SJCRH30 (cell line): ENCODE data around the gene HOXA13. TPM values are rescaled to one million over a fixed set of nuclear protein-coding genes. Genes with fewer than 3 reads are reported as not detected.
A peak's percentile ranks its signal among the peaks of the same experiment; 100 is the strongest.

Source experiments
- DNase-seq, 2 experiments: peaks; one replicate each; pipeline ENCODE4 v3.0.0-alpha.2; 2015 to 2020
- H3K27ac ChIP-seq: fragments of 250-450 bp; sonication (Bioruptor Pico); 2 replicates; pipeline ENCODE4 v1.5.1; 2020; ENCODE audit warnings: mild to moderate bottlenecking, moderate library complexity
- H3K27me3 ChIP-seq: fragments of 250-450 bp; sonication (Bioruptor Pico); 2 replicates; pipeline ENCODE4 v1.5.1; 2020; ENCODE audit warnings: mild to moderate bottlenecking, moderate library complexity
- H3K36me3 ChIP-seq: fragments of 250-450 bp; sonication (Bioruptor Pico); 2 replicates; pipeline ENCODE4 v1.5.1; 2020; ENCODE audit warnings: mild to moderate bottlenecking, moderate library complexity
- H3K4me1 ChIP-seq: fragments of 250-450 bp; sonication (Bioruptor Pico); 2 replicates; pipeline ENCODE4 v1.5.1; 2020; ENCODE audit warnings: mild to moderate bottlenecking, moderate library complexity
- H3K4me3 ChIP-seq: fragments of 250-450 bp; sonication (Bioruptor Pico); 2 replicates; pipeline ENCODE4 v1.5.1; 2020; ENCODE audit warnings: mild to moderate bottlenecking, moderate library complexity
- H3K9me3 ChIP-seq: fragments of 250-450 bp; sonication (Bioruptor Pico); replicated peaks from 2 replicates; pipeline ENCODE4 v1.5.1; 2020; ENCODE audit warnings: mild to moderate bottlenecking, moderate library complexity
- total RNA-seq: library from RNA; depleted of rRNA; stranded (reverse); fragments of >200 nt; shearing (Covaris generic); gene quantifications from 2 replicates; pipeline ENCODE4 v1.2.3, GENCODE V29; 2014

HOXA13 gene
- total RNA-seq, 1 experiment from 2014 or later: 1.7 TPM

DNA sequence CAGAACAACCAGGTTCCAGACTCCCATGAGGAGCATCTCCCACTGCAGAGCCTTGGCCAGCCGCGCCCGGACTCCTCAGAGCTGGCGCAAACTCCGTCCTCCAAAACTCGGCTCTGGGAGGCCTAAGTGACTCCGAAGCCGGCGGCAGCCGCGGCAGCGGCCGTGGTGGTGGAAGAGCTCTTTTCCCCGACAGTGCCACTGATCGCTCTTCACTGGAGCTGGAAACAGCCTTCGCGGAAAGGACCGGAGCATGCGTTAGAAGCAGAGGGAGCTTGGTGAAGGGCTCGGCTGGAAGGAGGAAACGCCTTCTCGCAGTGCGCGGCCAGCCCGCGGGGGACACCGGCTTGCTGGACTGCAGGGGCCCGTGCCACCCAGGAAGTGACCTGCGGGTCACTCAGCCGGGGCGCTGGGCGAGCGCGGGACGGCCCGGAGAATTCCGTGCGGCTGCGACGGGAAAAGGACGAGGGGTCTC is 5.0 kb upstream of the HOXA13 start:
- Histone ChIP-seq H3K9me3 (no peaks in the 10 kb centered on the region), H3K4me1 (no peaks in the 10 kb centered on the region; the same call in 1 of the 2 replicates), H3K36me3 (no peaks in the 10 kb centered on the region), H3K27me3 (no peaks in the 10 kb centered on the region; the same call in 1 of the 2 replicates), H3K4me3 (no peak overlapping the region), H3K27ac (no peak overlapping the region)
- no peak for DNase-seq

GRCh38 chr7:27203964-27204594 is 4.2 kb upstream of the HOXA13 start:
- Histone ChIP-seq H3K27me3 (no peaks in the 10 kb centered on the region; the same call in 1 of the 2 replicates), H3K4me1 (no peaks in the 10 kb centered on the region; the same call in 1 of the 2 replicates), H3K36me3 (no peaks in the 10 kb centered on the region), H3K9me3 (no peaks in the 10 kb centered on the region), H3K27ac (no peak overlapping the region), H3K4me3 (no peak overlapping the region)
- no peak for DNase-seq

- Histone ChIP-seq H3K36me3 (no peaks in the 10 kb centered on the region), H3K4me3 (no peak overlapping the region), H3K4me1 (no peaks in the 10 kb centered on the region; the same call in 1 of the 2 replicates), H3K9me3 (no peaks in the 10 kb centered on the region), H3K27me3 (no peaks in the 10 kb centered on the region; the same call in 1 of the 2 replicates), H3K27ac (no peak overlapping the region)
- DNase-seq: no peak
Observed at GRCh38 chr7:27203365-27203953, 3.6 kb upstream of the HOXA13 start.

DNA sequence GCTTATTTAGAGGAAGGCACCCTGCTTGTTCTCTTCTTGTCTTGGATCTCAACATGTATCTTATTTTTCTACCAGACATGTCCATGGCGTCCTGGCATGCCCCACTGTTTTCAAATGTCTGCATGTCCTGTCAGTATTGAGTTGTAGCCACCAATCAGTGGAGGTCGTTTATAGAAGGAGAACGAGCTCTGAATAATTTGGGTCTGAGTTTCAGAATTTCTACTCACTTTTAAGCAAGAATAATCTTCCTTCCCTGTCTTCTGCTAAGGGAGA is 2.9 kb upstream of the HOXA13 start:
- Histone ChIP-seq H3K9me3 (no peaks in the 10 kb centered on the region), H3K36me3 (no peaks in the 10 kb centered on the region), H3K4me1 (no peaks in the 10 kb centered on the region; the same call in 1 of the 2 replicates), H3K27ac (no peak overlapping the region), H3K4me3 (no peak overlapping the region), H3K27me3 (no peaks in the 10 kb centered on the region; the same call in 1 of the 2 replicates)
- DNase-seq: no peak

DNA sequence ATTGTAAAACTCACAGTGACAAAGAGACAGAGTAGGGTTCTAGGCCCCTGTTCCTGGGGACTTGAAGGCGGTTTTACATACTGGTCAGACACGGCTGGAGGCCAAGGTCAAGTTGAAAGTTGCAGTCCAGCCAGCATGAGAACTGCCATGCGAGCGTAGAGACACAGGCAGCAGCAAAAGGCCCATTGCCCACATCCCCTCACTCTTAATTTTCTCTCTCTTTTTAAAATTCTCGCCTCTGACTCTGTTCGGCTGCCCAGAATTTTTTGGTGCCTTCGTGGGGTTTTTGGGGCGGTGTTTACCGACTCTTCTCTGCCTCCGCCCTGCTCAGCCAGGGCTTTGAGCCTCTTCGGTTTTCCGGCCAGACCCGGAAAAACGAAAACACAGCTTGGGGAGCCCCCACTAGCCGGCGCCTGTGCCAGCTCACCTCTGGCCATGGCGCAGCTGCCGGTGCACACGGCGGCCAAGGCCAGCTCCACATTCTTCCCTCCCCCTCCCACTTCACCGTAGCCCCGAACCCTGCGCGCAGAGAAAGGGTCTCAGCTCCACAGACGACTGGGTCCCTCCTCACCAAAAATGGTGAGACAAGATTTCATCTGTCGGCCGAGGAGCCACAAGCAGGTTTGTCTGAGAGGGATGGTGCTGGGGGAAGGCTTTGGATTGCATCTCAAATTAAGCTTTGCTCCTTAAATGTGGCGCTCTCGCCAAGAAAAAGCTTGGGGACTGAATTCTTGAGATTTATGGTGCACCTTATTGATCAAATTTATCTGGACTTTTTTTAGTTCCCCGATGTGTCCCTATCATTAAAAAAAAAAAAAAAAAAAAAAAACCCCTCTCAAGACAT is 2.3 kb upstream of the HOXA13 start:
- Histone ChIP-seq H3K4me3 (no peak overlapping the region), H3K36me3 (no peaks in the 10 kb centered on the region), H3K27me3 (no peaks in the 10 kb centered on the region), H3K9me3 (no peaks in the 10 kb centered on the region), H3K4me1 (no peaks in the 10 kb centered on the region; the same call in 1 of the 2 replicates), H3K27ac (no peak overlapping the region)
- DNase-seq: no peak

DNA sequence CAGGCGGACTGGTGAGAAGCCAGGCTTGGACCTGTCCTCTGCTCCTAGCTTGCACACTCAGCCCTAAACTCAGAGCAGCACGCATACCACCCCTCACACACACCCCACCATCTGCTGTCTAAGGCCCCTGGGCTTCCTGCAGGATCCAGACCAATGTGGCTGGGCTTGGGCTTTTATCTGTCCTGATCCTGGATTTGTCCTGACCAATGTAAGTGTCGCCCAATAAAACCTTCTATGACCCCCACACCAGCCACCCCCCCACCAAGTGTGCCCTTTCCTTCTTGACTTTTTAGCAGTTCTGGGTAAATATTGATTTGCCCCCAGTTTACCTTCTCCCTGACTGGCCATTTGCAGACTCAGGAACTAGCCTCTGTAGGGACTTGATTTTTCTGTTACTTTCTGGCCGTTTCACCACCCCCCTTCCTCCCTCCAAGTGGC is 1.7 kb upstream of the HOXA13 start:
- H3K27me3 ChIP-seq: no peaks in the 10 kb centered on the region
- no peak overlapping the region for H3K27ac ChIP-seq
- H3K9me3 ChIP-seq: no peaks in the 10 kb centered on the region
- H3K4me3 ChIP-seq: no peak overlapping the region; the same call in 1 of the 2 replicates
- H3K4me1 ChIP-seq: no peaks in the 10 kb centered on the region; the same call in 1 of the 2 replicates
- DNase-seq: no peak
- no peaks in the 10 kb centered on the region for H3K36me3 ChIP-seq

DNA sequence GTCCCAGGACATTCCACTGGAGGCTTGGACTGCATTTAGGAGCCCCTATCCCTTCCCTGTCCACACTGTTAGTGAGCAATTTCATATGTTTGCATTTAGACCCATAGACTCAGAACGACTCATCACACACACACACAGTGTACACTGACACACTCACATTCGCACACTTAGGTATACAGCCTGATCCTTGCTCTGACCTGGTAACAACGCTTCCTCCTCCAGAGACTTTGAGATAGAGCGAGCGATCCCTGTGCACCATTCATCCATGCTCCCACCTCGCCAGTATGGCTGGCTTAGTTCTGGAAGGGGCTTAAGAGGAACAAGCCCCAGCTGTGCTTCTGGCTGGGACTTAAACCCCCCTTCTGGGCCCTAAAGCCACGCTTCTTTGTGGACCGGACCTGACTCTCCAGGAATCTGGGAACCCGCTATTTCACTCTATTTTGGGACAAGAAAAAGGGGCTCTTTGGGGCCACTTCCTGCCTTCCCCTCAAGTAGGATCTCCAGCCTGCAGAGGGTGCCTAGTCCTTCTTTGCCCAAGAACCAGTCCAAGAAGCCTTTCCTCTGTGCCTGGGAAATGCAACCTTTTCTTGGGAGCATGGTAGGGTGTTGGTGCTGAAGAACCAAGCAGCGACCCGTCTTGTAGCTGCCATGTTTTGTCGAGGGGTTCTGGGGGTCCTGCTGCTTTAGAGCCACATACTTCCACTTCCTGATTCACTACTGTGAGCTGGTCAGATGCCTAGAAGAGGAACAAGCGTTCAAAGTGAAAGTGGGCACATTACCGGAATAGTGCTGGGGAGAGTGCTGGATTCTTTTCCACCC is 1.1 kb upstream of the HOXA13 start:
- Histone ChIP-seq H3K27ac (no peak overlapping the region), H3K9me3 (no peaks in the 10 kb centered on the region), H3K27me3 (no peaks in the 10 kb centered on the region), H3K36me3 (no peaks in the 10 kb centered on the region), H3K4me1 (no peaks in the 10 kb centered on the region; the same call in 1 of the 2 replicates), H3K4me3 (peak overlapping the region; percentile 87)
- peak in 1 of 2 experiments; percentile 48 for DNase-seq

GRCh38 chr7:27198871-27199801 is 755 bp downstream of the HOXA13 start:
- peak; percentile 50 to 52 for DNase-seq
- peak overlapping the region; percentile 87 for H3K4me3 ChIP-seq
- no peak overlapping the region for H3K27ac ChIP-seq
- no peaks in the 10 kb centered on the region for H3K27me3 ChIP-seq
- H3K4me1 ChIP-seq: no peaks in the 10 kb centered on the region; the same call in 1 of the 2 replicates
- no peaks in the 10 kb centered on the region for H3K36me3 ChIP-seq
- H3K9me3 ChIP-seq: no peaks in the 10 kb centered on the region

DNA sequence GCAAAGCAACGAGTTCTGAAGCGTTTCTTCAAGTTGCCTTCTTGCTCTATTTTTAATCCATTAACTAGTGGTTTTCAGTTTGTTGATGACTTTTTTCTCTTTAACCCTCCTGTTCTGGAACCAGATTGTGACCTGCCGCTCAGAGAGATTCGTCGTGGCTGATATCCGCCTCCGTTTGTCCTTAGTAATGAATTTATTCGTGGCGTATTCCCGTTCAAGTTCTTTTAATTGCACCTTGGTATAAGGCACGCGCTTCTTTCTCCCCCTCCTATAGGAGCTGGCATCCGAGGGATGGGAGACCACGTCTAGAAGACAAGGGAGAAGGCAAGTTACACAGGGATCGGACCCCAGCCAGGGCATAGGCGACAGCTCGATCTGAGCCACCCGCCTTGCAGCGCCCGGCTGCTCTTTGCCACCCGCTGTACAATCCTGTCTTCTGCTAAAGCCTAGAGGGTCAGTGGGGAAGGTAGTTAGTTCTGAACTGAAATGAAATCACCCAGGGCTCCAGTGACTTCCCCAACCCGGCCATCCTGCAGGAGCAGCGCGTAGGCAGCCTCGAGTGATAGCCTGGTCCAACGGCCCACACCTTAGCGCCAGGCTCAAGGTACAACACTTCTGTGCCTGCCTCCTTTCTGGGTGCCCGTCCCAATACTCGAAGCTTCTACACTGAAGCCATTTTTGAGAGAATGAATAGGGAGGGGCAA is 1.6 kb downstream of the HOXA13 start:
- no peak for DNase-seq
- Histone ChIP-seq H3K27me3 (no peaks in the 10 kb centered on the region), H3K4me1 (no peaks in the 10 kb centered on the region; the same call in 1 of the 2 replicates), H3K9me3 (no peaks in the 10 kb centered on the region), H3K4me3 (peak overlapping the region; percentile 87), H3K36me3 (no peaks in the 10 kb centered on the region), H3K27ac (no peak overlapping the region)

DNA sequence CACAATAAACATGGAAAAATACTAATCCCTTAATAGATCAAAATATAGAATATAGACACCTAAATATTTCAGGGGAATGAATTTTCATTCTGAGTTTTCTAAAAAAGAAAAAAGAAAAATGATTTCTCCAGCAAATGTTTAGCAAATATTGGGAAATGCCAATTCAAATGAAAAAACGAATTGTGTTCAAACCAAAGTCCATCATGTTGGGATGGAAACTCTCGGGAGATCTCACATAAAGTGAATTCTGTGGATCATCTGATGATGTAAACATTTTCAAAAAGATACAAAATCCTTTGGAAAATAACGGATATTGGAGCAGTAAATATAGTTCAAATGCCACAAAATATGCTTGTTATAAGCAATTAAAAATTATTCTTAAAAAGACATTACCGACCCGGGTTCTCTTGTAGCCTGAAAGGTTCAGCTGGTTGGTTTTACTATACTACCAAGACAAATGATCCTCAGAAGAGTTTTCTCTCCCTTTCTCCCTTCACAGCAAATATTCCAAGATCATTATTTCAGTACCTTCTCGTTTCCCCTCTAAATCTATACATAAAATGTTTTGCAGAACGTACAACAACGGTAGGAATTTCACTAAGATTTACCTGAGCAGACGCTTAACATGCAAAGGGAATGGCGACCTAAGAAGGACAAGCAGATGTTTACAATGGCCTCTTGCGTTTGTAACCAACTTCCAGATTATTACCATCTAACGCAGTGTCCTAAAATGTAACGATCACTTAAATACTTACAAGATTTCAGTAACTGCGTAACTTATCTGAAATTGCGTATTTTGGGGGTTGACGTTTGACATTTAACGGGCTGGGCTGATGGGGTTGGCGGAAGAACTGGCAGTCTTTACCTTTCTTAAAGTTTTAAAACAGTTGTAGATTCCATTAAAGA is 2.5 kb downstream of the HOXA13 start:
- Histone ChIP-seq H3K36me3 (no peaks in the 10 kb centered on the region), H3K4me3 (no peak overlapping the region), H3K27me3 (no peaks in the 10 kb centered on the region), H3K9me3 (no peaks in the 10 kb centered on the region), H3K27ac (no peak overlapping the region), H3K4me1 (no peaks in the 10 kb centered on the region; the same call in 1 of the 2 replicates)
- DNase-seq: no peak

- Histone ChIP-seq H3K27ac (no peak overlapping the region), H3K4me1 (no peaks in the 10 kb centered on the region; the same call in 1 of the 2 replicates), H3K36me3 (no peaks in the 10 kb centered on the region), H3K9me3 (no peaks in the 10 kb centered on the region), H3K27me3 (no peaks in the 10 kb centered on the region), H3K4me3 (no peak overlapping the region)
- peak; percentile 69 to 88 for DNase-seq
Observed at GRCh38 chr7:27196287-27196767, 3.6 kb downstream of the HOXA13 start.

DNA sequence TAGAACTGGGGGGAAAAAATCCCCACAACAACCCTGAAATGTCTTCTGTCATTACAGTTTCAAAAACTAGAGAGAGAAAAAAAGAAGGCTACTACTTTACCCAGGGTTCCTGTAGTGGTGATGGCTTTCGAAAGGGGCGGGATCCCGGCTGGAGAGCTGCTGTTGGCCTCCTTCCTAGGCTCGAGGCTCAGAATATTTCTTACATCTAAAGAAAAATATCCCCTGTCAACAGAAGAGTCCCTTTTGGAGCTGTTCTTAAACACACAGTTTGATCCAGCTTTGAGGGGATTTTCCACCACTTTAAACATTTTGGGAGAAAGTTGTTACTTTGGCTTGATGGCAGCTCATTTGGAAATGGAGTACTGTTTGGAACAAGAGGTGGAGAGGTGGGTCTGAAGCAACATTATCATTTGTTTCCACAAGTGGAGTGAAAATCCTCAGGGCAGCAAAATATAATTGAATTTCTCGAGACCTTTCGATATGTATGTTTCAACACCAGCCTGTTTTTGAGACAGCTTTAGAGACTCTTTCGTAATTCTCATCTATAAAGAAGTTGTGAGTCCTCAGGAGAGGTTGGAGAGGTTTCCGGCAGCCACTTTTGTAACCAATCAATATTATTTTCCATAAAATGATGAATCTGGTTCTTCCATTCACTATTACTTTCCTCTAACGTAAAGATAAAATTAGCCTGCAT is 5.1 kb downstream of the HOXA13 start:
- H3K4me3 ChIP-seq: no peak overlapping the region
- H3K27ac ChIP-seq: no peak overlapping the region
- no peak for DNase-seq
- H3K36me3 ChIP-seq: no peaks in the 10 kb centered on the region
- H3K27me3 ChIP-seq: no peaks in the 10 kb centered on the region
- no peaks in the 10 kb centered on the region for H3K9me3 ChIP-seq
- no peaks in the 10 kb centered on the region for H3K4me1 ChIP-seq
